GM12878 (cell line): ENCODE results near the gene PTPRN2.

Source experiments
- CBFB ChIP-seq: IDR thresholded peaks from 2 replicates; pipeline ENCODE4 v1.6.1; 2016; ENCODE audit warnings: antibody characterized with exemption, low read depth
- CEBPB ChIP-seq, 2 experiments: fragments of 150-350 bp in 1 of 2; IDR thresholded peaks; 2 replicates each; pipeline ENCODE4 v1.6.1; 2012 to 2014; ENCODE audit warnings: low read depth in 2 of 2, low read length in 2 of 2, borderline replicate concordance in 1 of 2, inconsistent platforms in 1 of 2
- EGR1 ChIP-seq, 2 experiments: IDR thresholded peaks; 1 replicate in 1 of 2; 2 replicates in 1 of 2; pipeline ENCODE4 v1.6.1; 2011 to 2012; ENCODE audit warnings: low read depth in 2 of 2, low read length in 2 of 2, borderline replicate concordance in 1 of 2, mild to moderate bottlenecking in 1 of 2, moderate library complexity in 1 of 2
- FOXM1 ChIP-seq: IDR thresholded peaks from 2 replicates; pipeline ENCODE4 v1.6.1; 2012; ENCODE audit warnings: low read depth, mild to moderate bottlenecking, inconsistent platforms, low read length, moderate library complexity
- HCFC1 ChIP-seq: fragments of 150-350 bp; IDR thresholded peaks from 2 replicates; pipeline ENCODE4 v1.6.1; 2014; ENCODE audit warnings: low read length
- KDM1A ChIP-seq: fragments of 200-600 bp; sonication (generic); IDR thresholded peaks from 2 replicates; pipeline ENCODE4 v1.6.1; 2016; ENCODE audit warnings: borderline replicate concordance
- NFIC ChIP-seq: IDR thresholded peaks from 2 replicates; pipeline ENCODE4 v1.6.1; 2012; ENCODE audit warnings: low read depth, mild to moderate bottlenecking, inconsistent platforms, low read length, moderate library complexity
- PAX8 ChIP-seq: fragments of 450-650 bp; IDR thresholded peaks from 2 replicates; pipeline ENCODE4 v1.6.1; 2017; ENCODE audit warnings: mild to moderate bottlenecking, moderate library complexity
- RB1 ChIP-seq: fragments of 450-650 bp; formaldehyde crosslinking; IDR thresholded peaks from 2 replicates; pipeline ENCODE4 v1.6.1; 2017; ENCODE audit warnings: mild to moderate bottlenecking, borderline replicate concordance
- SREBF2 ChIP-seq: IDR thresholded peaks from 2 replicates; pipeline ENCODE4 v1.6.1; 2012; ENCODE audit warnings: mild to moderate bottlenecking, low read length
- YY1 ChIP-seq: IDR thresholded peaks from 2 replicates; pipeline ENCODE4 v1.6.1; 2011; ENCODE audit warnings: low read depth, mild to moderate bottlenecking, low read length
- ZNF207 ChIP-seq: fragments of 450-650 bp; IDR thresholded peaks from 2 replicates; pipeline ENCODE4 v1.6.1; 2014; ENCODE audit warnings: antibody characterized with exemption, mild to moderate bottlenecking, borderline replicate concordance
- ZNF384 ChIP-seq: IDR thresholded peaks from 2 replicates; pipeline ENCODE4 v1.6.1; 2012; ENCODE audit warnings: low read depth, mild to moderate bottlenecking, low read length, improper control_type of control experiment, borderline replicate concordance
- TF ChIP-seq, protein P1 (sequence below), 3 experiments: IDR thresholded peaks in 2 of 3; conservative IDR thresholded peaks in 1 of 3; 2 replicates each; pipeline ENCODE4 v1.5.1; 2011; ENCODE audit warnings: low read depth in 3 of 3, low read length in 3 of 3, mild to moderate bottlenecking in 3 of 3, control low read depth in 2 of 3, moderate library complexity in 2 of 3, inconsistent platforms in 1 of 3, mixed read lengths in 1 of 3; ENCODE audit not compliant: control insufficient read depth in 2 of 3, insufficient read depth in 1 of 3; ENCODE audit errors: extremely low read depth in 1 of 3

DNA sequence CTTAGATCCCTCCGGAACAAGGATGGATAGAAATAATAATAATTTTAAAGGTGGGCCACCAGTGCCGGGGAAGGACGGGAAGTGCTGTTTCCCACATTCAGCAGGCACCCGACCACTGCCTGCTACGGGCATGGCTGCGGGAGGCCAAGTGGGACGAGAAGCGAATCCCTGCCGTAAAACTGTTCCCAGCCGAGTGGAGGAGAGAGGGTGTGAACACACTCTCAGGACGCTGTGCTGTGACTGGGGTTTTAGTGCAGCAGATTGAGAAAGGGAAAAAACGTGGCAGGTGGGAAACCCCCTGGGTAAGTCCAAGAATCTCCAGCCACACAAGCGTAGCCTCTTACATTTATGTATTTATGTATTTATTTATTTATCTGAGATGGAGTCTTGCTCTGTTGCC is 1092.0 kb downstream of the PTPRN2 start:
- TF ChIP-seq EGR1 (IDR thresholded peaks at IDR 0.05; ENCODE audit: borderline replicate concordance in 1 of 2, low read depth in 2 of 2, low read length in 2 of 2) (no peak), HCFC1 (no peak), PAX8 (no peak), ZNF207 (no peak), ZNF384 (no peak), YY1 (no peak), FOXM1 (no peak), CBFB (no peak), CEBPB (IDR thresholded peaks at IDR 0.05; ENCODE audit: borderline replicate concordance in 1 of 2, low read depth in 2 of 2, low read length in 2 of 2) (no peak), KDM1A (no peak), NFIC (no peak), SREBF2 (no peak), RB1 (no peak)
- TF ChIP-seq, protein P1, sequence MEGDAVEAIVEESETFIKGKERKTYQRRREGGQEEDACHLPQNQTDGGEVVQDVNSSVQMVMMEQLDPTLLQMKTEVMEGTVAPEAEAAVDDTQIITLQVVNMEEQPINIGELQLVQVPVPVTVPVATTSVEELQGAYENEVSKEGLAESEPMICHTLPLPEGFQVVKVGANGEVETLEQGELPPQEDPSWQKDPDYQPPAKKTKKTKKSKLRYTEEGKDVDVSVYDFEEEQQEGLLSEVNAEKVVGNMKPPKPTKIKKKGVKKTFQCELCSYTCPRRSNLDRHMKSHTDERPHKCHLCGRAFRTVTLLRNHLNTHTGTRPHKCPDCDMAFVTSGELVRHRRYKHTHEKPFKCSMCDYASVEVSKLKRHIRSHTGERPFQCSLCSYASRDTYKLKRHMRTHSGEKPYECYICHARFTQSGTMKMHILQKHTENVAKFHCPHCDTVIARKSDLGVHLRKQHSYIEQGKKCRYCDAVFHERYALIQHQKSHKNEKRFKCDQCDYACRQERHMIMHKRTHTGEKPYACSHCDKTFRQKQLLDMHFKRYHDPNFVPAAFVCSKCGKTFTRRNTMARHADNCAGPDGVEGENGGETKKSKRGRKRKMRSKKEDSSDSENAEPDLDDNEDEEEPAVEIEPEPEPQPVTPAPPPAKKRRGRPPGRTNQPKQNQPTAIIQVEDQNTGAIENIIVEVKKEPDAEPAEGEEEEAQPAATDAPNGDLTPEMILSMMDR (IDR thresholded peaks at IDR 0.05 in 2 of 3, conservative IDR thresholded peaks at IDR 0.05 in 1 of 3; ENCODE audit: control insufficient read depth in 2 of 3, extremely low read depth in 1 of 3, insufficient read depth in 1 of 3, low read depth in 3 of 3, low read length in 3 of 3): no peak
